NCI-H146 treated with DMSO at 0.1 percent for 48 hours (cell line): ENCODE results near the gene CETN3.

Source experiments
- DNase-seq: peaks from one replicate; lab custom pipeline; 2025; ENCODE audit not compliant: unreplicated experiment; lab: John Stamatoyannopoulos, UW

Gene CETN3

GRCh38 chr5:90409318-90410177, at the start of gene CETN3:
Gene CETN3 (minus strand): TSS chr5:90409756. CDS start chr5:90409661, 95 bp downstream.
- DNase-seq: peak; percentile 95

- DNase-seq: no peak
Measured at GRCh38 chr5:90446961-90447360, 37.4 kb upstream of the CETN3 start.

DNA sequence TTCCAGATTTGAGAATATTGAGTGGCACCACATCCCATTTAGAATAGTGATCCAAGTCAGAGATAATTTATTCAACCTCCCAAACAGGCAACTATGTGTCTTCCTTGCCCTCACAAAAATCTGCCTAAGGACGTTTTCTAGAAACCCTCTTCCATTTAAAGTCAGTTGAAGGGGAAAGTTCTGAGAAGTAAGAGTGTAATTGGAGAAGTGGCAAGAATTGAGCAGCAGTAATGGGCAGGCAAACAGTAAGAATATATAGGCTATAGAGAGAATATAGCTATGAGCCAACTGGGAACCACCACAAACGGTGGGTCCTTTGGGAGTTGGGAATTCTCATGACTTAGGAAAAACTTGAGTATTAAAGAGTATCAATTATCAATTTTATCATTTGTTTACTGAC, 31.1 kb upstream of the CETN3 start:
- no peak for DNase-seq

- DNase-seq: no peak
Measured at GRCh38 chr5:90438100-90438499, 28.5 kb upstream of the CETN3 start.

- DNase-seq: no peak
Measured at GRCh38 chr5:90437663-90438062, 28.1 kb upstream of the CETN3 start.

GRCh38 chr5:90434116-90434714, 24.7 kb upstream of the CETN3 start:
- peak; percentile 7 for DNase-seq

- no peak for DNase-seq
Measured at GRCh38 chr5:90424245-90424644, 14.7 kb upstream of the CETN3 start.

GRCh38 chr5:90421136-90421535, 11.6 kb upstream of the CETN3 start:
- no peak for DNase-seq

DNA sequence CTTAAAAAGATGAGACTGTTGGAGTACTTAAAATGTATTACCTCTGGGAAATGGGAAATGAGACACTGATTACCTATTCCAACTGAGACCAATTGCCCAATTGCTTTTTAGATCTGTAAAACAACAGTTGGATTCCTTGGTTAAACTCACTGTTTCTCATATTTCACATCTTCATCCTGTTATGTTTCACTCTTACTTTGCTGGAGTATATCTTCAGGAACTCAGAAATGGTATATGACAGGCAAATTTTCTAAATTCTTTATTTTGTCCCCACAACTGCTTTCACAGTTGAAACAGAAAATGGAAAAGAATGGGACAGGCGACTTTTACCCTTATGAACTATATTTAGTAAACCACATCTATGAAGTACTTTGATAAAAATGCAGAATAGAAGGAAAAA, 8.7 kb upstream of the CETN3 start:
- no peak for DNase-seq

GRCh38 chr5:90410178-90410762, 714 bp upstream of the CETN3 start:
- peak; percentile 56 for DNase-seq

DNA sequence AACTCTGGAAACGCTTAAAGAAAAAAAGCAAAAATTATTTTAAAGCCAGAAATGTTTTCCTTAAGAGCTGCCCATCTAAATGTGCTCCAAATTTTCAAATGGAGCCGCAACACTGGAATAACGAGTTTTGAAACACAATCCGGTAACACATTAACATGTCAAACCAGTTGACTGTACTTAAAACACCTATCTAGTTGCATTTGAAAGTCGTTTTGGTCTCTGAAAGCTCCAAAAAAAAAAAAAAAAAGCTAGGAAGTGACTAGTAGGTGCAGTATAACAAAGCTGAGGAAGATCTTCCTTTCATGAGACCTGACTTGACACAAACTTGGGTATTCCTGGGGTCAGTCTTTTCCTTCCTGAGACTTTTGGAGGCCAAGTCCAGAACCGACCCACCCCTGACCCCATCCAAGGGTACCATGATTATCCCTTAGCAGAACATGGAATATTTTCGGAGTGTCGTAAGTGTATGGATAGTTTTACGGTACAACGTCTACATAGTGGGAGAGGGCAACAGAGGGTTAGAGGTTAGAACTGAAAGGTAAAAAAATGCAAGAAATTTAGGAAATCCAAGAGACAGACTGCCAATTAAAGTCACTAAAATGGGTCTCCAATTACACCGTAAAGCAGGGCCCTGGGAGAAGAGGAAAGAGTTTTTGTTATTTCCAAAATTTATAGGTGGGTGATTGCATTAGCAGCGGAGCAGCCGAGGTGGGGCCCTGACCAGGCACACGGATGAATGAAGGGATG, 812 bp downstream of the CETN3 start:
- no peak for DNase-seq

DNA sequence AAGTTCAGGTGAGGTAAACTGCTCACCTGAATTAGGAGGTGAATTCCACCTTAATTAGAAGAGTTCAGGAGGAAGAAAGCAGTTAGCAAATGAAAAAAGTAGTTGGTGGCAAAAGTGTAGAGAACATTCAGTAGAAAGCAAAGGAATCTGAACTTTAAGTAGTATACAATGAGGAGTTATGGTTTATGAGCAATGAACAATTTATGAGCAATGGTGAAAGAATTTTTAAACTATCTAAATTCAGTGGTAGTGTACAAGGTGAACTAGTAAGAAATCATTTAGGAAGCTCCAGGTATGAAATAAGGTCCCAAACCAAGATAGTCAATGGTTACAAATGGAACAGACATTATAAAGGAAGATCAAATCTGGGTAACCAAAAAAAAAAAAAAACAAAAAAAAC, 3.1 kb downstream of the CETN3 start:
- no peak for DNase-seq

- no peak for DNase-seq
Measured at GRCh38 chr5:90402521-90403255, 6.9 kb downstream of the CETN3 start.

GRCh38 chr5:90399251-90399650, 10.3 kb downstream of the CETN3 start:
- no peak for DNase-seq

- no peak for DNase-seq
Measured at GRCh38 chr5:90398726-90399125, 10.8 kb downstream of the CETN3 start.

DNA sequence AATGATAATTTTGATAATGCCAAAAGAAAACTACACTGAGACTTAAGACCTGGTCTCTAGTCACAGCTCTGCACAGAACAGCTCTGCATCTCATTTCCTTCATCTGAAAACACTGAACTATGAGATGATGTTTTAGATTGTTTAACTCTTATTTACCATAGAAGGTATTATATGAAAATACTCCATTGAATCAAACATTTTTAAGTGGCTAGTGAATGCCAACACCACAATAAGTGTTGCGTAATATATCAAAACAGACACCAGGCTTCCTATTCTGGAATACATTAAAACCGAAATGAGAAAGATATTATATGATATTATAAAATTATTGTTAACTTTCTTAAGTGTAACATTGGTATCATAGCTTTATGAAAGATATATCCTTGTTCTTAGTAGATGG, 14.6 kb downstream of the CETN3 start:
- DNase-seq: no peak

GRCh38 chr5:90390928-90391327, 18.6 kb downstream of the CETN3 start:
- no peak for DNase-seq

DNA sequence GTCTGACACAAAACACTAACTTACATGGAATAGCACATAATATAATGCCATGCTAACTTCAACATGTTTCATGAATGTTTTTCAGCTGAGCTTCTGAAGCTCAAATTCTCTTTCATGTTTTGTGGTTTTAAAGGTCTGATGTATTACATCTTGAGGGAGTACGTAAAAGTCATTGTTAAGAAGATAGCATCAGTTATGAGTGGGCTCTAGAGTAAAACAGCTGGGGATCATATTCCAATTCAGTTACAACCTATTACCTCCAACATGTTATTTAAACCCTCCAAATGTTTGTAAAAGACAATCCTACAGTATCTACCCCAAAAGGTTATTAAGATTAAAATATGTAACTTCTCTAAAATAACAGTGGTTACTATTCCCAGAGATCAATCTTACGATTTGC, 19.2 kb downstream of the CETN3 start:
- no peak for DNase-seq

GRCh38 chr5:90387508-90387907, 22.0 kb downstream of the CETN3 start:
- DNase-seq: no peak

DNA sequence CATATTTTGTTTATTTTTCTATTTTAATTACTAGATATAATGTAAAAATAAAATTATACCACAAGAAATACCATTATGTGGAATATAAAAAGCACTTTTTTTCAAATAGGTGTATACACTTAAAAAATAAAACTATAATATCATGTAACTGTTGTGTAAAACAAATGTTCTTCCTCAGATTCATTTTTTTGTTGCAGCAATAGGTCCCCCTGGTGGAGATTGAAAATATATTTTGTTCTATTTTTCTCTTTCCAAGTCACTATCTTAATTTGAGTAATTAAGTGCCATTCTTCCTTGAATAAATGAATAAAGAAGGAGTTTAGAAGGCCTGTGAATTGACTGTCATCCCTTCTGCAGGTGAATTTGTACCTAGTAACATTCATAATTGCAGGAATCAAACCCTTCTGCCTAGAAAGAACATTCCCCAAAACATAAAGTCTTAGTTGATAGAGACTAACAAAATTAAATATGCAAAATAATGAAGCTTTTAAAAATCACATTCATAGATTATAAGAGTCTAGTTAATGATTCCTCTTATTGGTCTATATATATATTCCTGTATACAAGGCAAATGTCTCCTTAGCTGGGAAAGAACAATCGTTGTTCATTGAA, 23.4 kb downstream of the CETN3 start:
- DNase-seq: peak; percentile 9
